ENCODE results near the gene SLC25A12. TPM values are rescaled to one million over a fixed set of nuclear protein-coding genes. Genes with fewer than 3 reads are reported as not detected.
"Not testable (repeated sequence)": the region's sequence is repeated elsewhere in the genome, so short reads cannot be mapped to it uniquely, and the experiment has no call there.

SLC25A12 gene
- total and polyA plus RNA-seq, 10 of the 15 experiments (the other 5 are each of a cell fraction or from before 2014, with no cell fraction given) = 20.9 to 50.0 (median 33.0) TPM

DNA sequence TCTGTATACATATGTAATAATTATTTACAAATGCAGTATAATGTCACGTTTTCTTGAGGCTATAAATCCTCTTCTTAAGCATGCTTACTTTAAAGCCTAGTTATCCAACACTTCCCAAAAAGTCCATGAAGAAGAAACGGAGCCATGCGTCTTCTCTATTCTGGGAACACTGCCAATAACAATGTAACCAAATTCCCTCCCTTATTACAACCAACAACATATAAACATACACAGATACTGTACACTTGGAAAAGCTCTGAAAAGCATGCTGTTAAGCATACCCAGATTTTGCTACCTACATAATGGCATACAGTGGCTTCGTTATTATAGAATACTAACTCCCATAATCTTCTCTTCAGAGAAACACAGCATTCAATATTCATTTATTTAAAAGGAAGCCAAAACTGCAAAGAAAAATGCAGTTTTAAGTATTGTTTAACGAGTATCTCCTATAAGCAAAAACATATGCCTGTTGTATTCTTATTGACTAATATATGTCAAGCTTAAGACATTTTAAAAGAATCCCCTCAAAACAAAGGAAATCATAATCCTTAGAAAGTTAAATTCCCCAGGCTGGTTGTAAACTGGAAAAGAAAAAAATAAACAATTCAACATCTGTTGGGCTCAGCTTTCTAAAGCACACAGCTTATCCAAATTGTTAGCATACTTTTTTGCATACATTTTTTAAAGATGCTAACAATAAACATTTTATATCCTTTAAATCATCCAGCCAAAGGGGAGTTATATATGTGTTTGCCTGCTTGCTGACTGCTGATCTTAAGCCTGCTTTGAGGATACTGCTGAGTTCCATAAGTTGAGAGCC, 83.4 kb downstream of the SLC25A12 start:
- Histone ChIP-seq H3K27me3 (replicated peaks in 1 of 2; ENCODE audit: control insufficient read depth in 2 of 2, insufficient read depth in 2 of 2, low read length in 1 of 2) (no peaks in the 10 kb centered on the region), H4K20me1 (ENCODE audit: control insufficient read depth, insufficient read depth) (no peaks in the 10 kb centered on the region), H3K9ac (ENCODE audit: control insufficient read depth, insufficient read depth, low read length) (no peak overlapping the region), H3K27ac (ENCODE audit: control insufficient read depth, insufficient read depth) (no peak overlapping the region), H3K4me1 (ENCODE audit: control insufficient read depth, insufficient read depth, low read length) (no peaks in the 10 kb centered on the region), H3K79me2 (ENCODE audit: control insufficient read depth, insufficient read depth, low read length) (no peaks in the 10 kb centered on the region), H3K36me3 (ENCODE audit: control insufficient read depth in 2 of 2, insufficient read depth in 2 of 2, low read length in 1 of 2) (peaks cover 2 to 7% of the 10 kb centered on the region in 2 experiments; a peak in 3 of 4 replicates), H3K4me2 (ENCODE audit: control insufficient read depth, insufficient read depth) (no peak overlapping the region), H3K9me3 (replicated peaks; ENCODE audit: control insufficient read depth, insufficient read depth, low read length) (no peaks in the 10 kb centered on the region), H2AFZ (ENCODE audit: control insufficient read depth, low read depth, low read length) (no peak overlapping the region), H3K4me3 (no peak overlapping the region)
- ChIA-PET POLR2A (no interaction called here), CTCF (interaction anchor here (1.0 to 5.0 kb wide), 6 partner anchors 9 to 294 kb away, joined by 3 to 48 read pairs (median 3); partner anchors contain the start of gene DLX2), RAD21 (ENCODE audit: unreplicated experiment) (interaction anchor here (1.0 to 1.5 kb wide), 5 partner anchors 106 to 295 kb away, joined by 3 read pairs; partner anchors contain the start of gene DLX2), SMC1A (ENCODE audit: uncharacterized antibody, unreplicated experiment) (interaction anchor here (0.9 to 3.2 kb wide), 7 partner anchors 13 to 296 kb away, joined by 3 to 12 read pairs (median 3); no protein-coding TSS in a partner anchor)
- BruUV-seq (replicated peaks) = no TSS peak
- intact Hi-C loops (cut with micrococcal nuclease; ENCODE audit: unreplicated experiment) (loop anchor here (2.0 kb wide), 1 partner anchor 292 kb away; the partner anchor contains the start of gene DLX2), in situ Hi-C loops (cut with MboI) (loop anchor here (25.0 kb wide), 1 partner anchor 302 kb away; the partner anchor contains the start of gene DLX2)
- FAIRE-seq (no peak), DNase-seq (ENCODE audit: low read depth, low spot score) (no peak), ATAC-seq (no peak)
- WGBS (ENCODE audit: insufficient coverage, insufficient replicate concordance, low lambda C conversion rate, missing lambda C conversion rate) = 95% methylated on average over 5 of the region's 5 CpGs
- TF ChIP-seq TBL1XR1 (IDR thresholded peaks at IDR 0.05; ENCODE audit: low read depth, low read length) (no peak), RCOR1 (conservative IDR thresholded peaks at IDR 0.05; ENCODE audit: low read depth, low read length) (no peak), RUNX3 (IDR thresholded peaks at IDR 0.05; ENCODE audit: low read length) (no peak), HDGF (IDR thresholded peaks at IDR 0.05) (no peak), BACH1 (IDR thresholded peaks at IDR 0.05; ENCODE audit: borderline replicate concordance) (no peak)

DNA sequence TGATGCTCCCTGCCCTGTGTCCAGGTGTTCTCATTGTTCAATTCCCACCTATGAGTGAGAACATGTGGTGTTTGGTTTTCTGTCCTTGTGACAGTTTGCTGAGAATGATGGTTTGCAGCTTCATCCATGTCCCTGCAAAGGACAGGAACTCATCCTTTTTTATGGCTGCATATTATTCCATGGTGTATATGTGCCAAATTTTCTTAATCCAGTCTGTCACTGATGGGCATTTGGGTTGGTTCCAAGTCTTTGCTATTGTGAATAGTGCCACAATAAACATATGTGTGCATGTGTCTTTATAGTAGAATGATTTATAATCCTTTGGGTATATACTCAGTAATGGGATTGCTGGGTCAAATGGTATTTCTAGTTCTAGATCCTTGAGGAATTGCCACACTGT, 85.2 kb downstream of the SLC25A12 start:
- H3K4me1 ChIP-seq (ENCODE audit: control insufficient read depth, insufficient read depth, low read length); intact Hi-C loops (cut with micrococcal nuclease; ENCODE audit: unreplicated experiment); FAIRE-seq: not testable (repeated sequence)

More for the DNA sequence above, 85.2 kb downstream of the SLC25A12 start:
- H3K4me3 ChIP-seq; H2AFZ ChIP-seq (ENCODE audit: control insufficient read depth, low read depth, low read length); H3K9ac ChIP-seq (ENCODE audit: control insufficient read depth, insufficient read depth, low read length); H4K20me1 ChIP-seq (ENCODE audit: control insufficient read depth, insufficient read depth); RAD21 ChIA-PET (ENCODE audit: unreplicated experiment); H3K27ac ChIP-seq (ENCODE audit: control insufficient read depth, insufficient read depth); H3K79me2 ChIP-seq (ENCODE audit: control insufficient read depth, insufficient read depth, low read length); H3K27me3 ChIP-seq (replicated peaks in 1 of 2; ENCODE audit: control insufficient read depth in 2 of 2, insufficient read depth in 2 of 2, low read length in 1 of 2); H3K9me3 ChIP-seq (replicated peaks; ENCODE audit: control insufficient read depth, insufficient read depth, low read length); DNase-seq (ENCODE audit: low read depth, low spot score); SMC1A ChIA-PET (ENCODE audit: uncharacterized antibody, unreplicated experiment); H3K36me3 ChIP-seq (ENCODE audit: control insufficient read depth in 2 of 2, insufficient read depth in 2 of 2, low read length in 1 of 2); H3K4me2 ChIP-seq (ENCODE audit: control insufficient read depth, insufficient read depth); ATAC-seq; POLR2A ChIA-PET; BruUV-seq (replicated peaks): not testable (repeated sequence)
- in situ Hi-C loops (cut with MboI) = loop anchor here (25.0 kb wide), 1 partner anchor 303 kb away; the partner anchor contains the start of gene DLX2
- CTCF ChIA-PET = interaction anchor here (5.0 kb wide), 1 partner anchor 296 kb away, joined by 48 read pairs; the partner anchor contains the start of gene DLX2
